RWPE1 (cell line): ENCODE measurements around the gene RPL36AL.

Experiments
- CTCF ChIA-PET: fragments of 350-600 bp; sonication (Branson Sonifier 250); formaldehyde crosslinking; extraction: SDS; loops from one replicate; lab custom pipeline; 2021; lab: Yijun Ruan, JAX
- POLR2A ChIA-PET: fragments of 400-600 bp; formaldehyde crosslinking; extraction: SDS; loops from one replicate; lab custom pipeline; 2020; ENCODE audit warnings: antibody characterized with exemption; ENCODE audit not compliant: low non-redundant PET; lab: Yijun Ruan, JAX
- DNase-seq: peaks from one replicate; pipeline ENCODE4 v3.0.0; 2012; ENCODE audit warnings: low spot score
- H3K27ac ChIP-seq: fragments of 450-650 bp; 2 replicates; pipeline ENCODE4 v1.5.1; 2017
- TF ChIP-seq, protein P1 (sequence below): fragments of 450-650 bp; conservative IDR thresholded peaks from 2 replicates; pipeline ENCODE4 v1.5.1; 2017; ENCODE audit warnings: low read depth, mild to moderate bottlenecking

The RPL36AL gene

GRCh38 chr14:49581209-49582112 is 39.0 kb downstream of the RPL36AL start:
- DNase-seq, result no peak
- TF ChIP-seq, protein P1, sequence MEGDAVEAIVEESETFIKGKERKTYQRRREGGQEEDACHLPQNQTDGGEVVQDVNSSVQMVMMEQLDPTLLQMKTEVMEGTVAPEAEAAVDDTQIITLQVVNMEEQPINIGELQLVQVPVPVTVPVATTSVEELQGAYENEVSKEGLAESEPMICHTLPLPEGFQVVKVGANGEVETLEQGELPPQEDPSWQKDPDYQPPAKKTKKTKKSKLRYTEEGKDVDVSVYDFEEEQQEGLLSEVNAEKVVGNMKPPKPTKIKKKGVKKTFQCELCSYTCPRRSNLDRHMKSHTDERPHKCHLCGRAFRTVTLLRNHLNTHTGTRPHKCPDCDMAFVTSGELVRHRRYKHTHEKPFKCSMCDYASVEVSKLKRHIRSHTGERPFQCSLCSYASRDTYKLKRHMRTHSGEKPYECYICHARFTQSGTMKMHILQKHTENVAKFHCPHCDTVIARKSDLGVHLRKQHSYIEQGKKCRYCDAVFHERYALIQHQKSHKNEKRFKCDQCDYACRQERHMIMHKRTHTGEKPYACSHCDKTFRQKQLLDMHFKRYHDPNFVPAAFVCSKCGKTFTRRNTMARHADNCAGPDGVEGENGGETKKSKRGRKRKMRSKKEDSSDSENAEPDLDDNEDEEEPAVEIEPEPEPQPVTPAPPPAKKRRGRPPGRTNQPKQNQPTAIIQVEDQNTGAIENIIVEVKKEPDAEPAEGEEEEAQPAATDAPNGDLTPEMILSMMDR, result no peak
- POLR2A ChIA-PET, result interaction anchor here (0.6 kb wide), 1 partner anchor 25 kb away, joined by 7 read pairs; no protein-coding TSS in a partner anchor
- CTCF ChIA-PET, result no interaction called here
- H3K27ac ChIP-seq, result peak overlapping the region; percentile 56

- ChIA-PET CTCF (no interaction called here), POLR2A (no interaction called here)
- no peak overlapping the region for H3K27ac ChIP-seq
- DNase-seq, result no peak
- TF ChIP-seq, protein P1, result no peak
Observed at GRCh38 chr14:49579841-49580240, 40.6 kb downstream of the RPL36AL start.

DNA sequence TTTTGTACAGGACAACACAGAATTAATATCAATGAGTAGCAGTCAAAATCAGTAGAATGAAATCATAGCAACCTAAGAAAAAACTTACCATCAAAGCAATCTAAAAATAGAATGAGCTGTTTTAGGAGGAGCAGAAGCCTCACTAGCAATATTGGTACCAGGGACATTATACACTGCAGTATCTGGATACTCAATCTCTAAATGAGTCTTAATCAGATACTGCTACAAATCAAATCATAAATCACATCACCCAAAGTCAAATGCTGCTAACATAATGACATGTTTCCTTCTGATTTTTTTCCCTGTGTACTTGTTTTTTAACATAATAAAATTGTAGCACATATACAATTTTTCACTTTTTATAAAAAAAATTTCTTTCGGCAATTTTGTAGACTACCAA is 42.3 kb downstream of the RPL36AL start:
- CTCF ChIA-PET, result no interaction called here
- POLR2A ChIA-PET, result no interaction called here
- TF ChIP-seq, protein P1, result no peak

DNA sequence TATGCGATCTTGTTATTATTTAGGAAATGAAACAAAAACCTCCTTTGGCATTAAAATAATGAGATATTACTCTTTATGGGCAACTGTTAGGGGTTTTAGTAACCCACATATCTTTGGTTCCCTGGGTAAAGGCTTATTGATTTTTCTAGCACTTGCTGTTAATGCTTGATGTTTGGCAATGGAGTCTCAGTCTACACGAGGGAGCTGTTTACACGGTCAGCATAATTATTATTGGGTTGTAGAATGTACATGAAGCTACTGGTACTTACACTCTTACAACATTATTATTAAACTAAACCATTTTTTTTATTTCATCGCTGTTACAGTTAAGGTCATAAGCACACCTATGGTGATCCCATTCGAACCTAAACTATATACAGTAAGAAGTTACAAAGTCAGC is 46.4 kb downstream of the RPL36AL start:
- H3K27ac ChIP-seq, result no peak overlapping the region
- ChIA-PET POLR2A (no interaction called here), CTCF (no interaction called here)
- no peak for DNase-seq
- TF ChIP-seq, protein P1, result no peak

More for the DNA sequence above, 42.3 kb downstream of the RPL36AL start:
- H3K27ac ChIP-seq, result no peak overlapping the region
- DNase-seq, result no peak

GRCh38 chr14:49569281-49569680 is 51.1 kb downstream of the RPL36AL start:
- ChIA-PET CTCF (interaction anchor here (0.5 kb wide), 1 partner anchor 17 kb away, joined by 4 read pairs; no protein-coding TSS in a partner anchor), POLR2A (no interaction called here)
- TF ChIP-seq, protein P1, result no peak

More at GRCh38 chr14:49569281-49569680, 51.1 kb downstream of the RPL36AL start:
- DNase-seq, result no peak
- H3K27ac ChIP-seq, result no peak overlapping the region
